Activated T-helper 2 cell treated with anti-CD3 and anti-CD28 coated beads, Interferon-gamma antibody, Interleukin-2, Interleukin-4, amounts not matched to agents 10 μg/mL and 5 μg/mL and 100 μg/mL, durations not matched to agents 14 hours and 24 hours and 36 hours (primary cell): ENCODE results near the gene MYRFL. TPM values are rescaled to one million over a fixed set of nuclear protein-coding genes. Genes with fewer than 3 reads are reported as not detected.
"Not testable (repeated sequence)": the region's sequence is repeated elsewhere in the genome, so short reads cannot be mapped to it uniquely, and the experiment has no call there.

Source experiments
- DNase-seq: peaks from one replicate; pipeline ENCODE4 v3.0.0; 2021; ENCODE audit warnings: low spot score
- H3K27ac Mint-ChIP-seq: one replicate; pipeline ENCODE4 v1.8.0; 2021; ENCODE audit warnings: mixed read lengths
- H3K27me3 Mint-ChIP-seq: one replicate; pipeline ENCODE4 v1.8.0; 2021; ENCODE audit warnings: low read depth, mixed read lengths
- H3K36me3 Mint-ChIP-seq: one replicate; pipeline ENCODE4 v1.8.0; 2021; ENCODE audit warnings: low read depth, mixed read lengths
- H3K4me1 Mint-ChIP-seq: one replicate; pipeline ENCODE4 v1.8.0; 2021; ENCODE audit warnings: low read depth, mixed read lengths
- H3K4me3 Mint-ChIP-seq: one replicate; pipeline ENCODE4 v1.8.0; 2021; ENCODE audit warnings: low read depth, mild to moderate bottlenecking, moderate library complexity, mixed read lengths
- H3K9me3 Mint-ChIP-seq: one replicate; pipeline ENCODE4 v1.8.0; 2021; ENCODE audit warnings: mixed read lengths
- intact Hi-C: fragments of 100-400 bp; cut with micrococcal nuclease; formaldehyde crosslinking; loops from one replicate; pipeline ENCODE4 v1.15.1; 2023
- total RNA-seq: library from RNA; stranded (reverse); gene quantifications from 2 replicates; pipeline ENCODE4 v1.2.3, GENCODE V29; 2022

The MYRFL gene
- total RNA-seq, 1 donor from 2014 or later: not detected

DNA sequence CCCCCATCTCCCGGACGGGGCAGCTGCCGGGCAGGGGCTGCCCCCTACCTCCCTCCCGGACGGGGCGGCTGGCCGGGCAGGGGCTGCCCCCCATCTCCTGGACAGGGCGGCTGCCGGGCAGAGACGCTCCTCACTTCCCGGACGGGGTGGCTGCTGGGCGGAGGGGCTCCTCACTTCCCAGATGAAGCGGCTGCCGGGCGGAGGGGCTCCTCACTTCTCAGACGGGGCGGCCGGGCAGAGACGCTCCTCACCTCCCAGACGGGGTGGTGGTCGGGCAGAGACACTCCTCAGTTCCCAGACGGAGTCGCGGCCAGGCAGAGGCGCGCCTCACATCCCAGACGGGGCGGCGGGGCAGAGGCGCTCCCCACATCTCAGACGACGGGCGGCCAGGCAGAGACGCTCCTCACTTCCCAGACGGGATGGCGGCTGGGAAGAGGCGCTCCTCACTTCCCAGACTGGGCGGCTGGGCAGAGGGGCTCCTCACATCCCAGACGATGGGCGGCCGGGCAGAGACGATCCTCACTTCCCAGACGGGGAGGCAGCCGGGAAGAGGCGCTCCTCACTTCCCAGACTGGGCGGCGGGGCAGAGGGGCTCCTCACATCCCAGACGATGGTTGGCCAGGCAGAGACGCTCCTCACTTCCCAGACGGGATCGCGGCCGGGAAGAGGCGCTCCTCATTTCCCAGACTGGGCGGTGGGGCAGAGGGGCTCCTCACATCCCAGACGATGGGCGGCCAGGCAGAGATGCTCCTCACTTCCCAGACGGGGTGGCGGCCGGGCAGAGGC, 28.3 kb downstream of the MYRFL start:
- H3K27ac Mint-ChIP-seq, H3K27me3 Mint-ChIP-seq, H3K9me3 Mint-ChIP-seq, intact Hi-C loops, H3K4me1 Mint-ChIP-seq, H3K4me3 Mint-ChIP-seq, H3K36me3 Mint-ChIP-seq, DNase-seq: not testable (repeated sequence)

DNA sequence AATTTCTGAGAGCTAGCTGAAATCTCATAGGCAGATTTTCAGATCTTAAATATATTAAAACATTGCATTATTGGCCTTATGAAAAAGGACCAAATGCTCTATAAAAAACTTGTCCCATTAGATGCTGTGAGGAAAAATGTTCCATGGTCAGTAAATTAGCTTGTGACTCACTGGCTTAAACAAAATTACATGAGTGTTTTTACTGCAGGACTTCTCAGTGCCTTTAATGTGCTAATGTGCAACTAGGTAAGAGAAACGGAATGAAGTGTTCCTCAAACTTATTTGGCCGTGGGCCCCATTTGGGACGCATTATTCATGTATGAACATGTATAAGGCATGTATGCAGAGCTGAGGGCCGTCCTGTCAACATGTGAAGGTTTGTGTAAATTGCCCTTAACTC, 41.7 kb downstream of the MYRFL start:
- Mint-ChIP-seq H3K4me3 (no peak overlapping the region), H3K27me3 (peaks cover 7% of the 10 kb centered on the region), H3K9me3 (no peaks in the 10 kb centered on the region), H3K4me1 (no peaks in the 10 kb centered on the region), H3K27ac (no peak overlapping the region), H3K36me3 (no peaks in the 10 kb centered on the region)
- DNase-seq: no peak
- intact Hi-C loops: no loop called here

DNA sequence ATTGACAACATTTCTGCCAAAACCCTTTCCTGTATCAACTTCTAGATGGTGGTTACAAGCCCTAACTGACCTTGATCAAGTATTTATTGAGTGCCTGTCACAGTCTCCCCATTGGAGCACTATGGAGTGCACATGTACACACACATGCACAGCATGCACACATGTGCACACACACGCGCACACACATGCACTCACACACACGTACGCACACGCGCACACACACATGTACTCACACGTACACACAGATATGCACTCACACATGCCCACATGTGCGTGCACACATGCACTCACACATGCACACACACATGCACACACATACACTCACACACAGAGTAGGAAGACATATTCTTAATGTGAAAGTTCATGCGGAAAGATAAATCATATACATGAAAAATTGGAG, 43.7 kb downstream of the MYRFL start:
- Mint-ChIP-seq H3K9me3 (no peaks in the 10 kb centered on the region), H3K36me3 (no peaks in the 10 kb centered on the region), H3K4me3 (no peak overlapping the region), H3K4me1 (no peaks in the 10 kb centered on the region), H3K27me3 (peaks cover 9% of the 10 kb centered on the region), H3K27ac (no peak overlapping the region)
- intact Hi-C loops: no loop called here
- no peak for DNase-seq

DNA sequence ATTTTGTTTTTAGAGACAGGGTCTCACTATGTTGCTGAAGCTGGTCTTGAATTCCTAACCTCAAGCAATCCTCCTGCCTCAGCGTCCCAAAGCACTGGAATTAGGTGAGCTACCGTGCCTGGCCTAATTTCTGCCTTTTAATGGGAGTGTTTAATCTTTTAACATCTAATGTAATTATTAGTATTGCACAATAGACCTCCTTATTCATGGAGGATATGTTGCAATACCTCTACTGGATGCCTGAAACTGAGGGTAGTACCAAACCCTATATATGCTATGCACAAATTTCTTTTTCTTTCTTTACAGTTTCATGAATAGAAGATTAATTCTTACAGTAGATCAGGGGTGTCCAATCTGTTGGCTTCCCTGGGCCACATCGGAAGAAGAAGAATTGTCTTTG, 47.8 kb downstream of the MYRFL start:
- Mint-ChIP-seq H3K27ac (no peak overlapping the region), H3K4me3 (no peak overlapping the region), H3K4me1 (no peaks in the 10 kb centered on the region), H3K9me3 (no peaks in the 10 kb centered on the region), H3K36me3 (no peaks in the 10 kb centered on the region), H3K27me3 (peaks cover 12% of the 10 kb centered on the region)
- intact Hi-C loops: no loop called here
- no peak for DNase-seq

DNA sequence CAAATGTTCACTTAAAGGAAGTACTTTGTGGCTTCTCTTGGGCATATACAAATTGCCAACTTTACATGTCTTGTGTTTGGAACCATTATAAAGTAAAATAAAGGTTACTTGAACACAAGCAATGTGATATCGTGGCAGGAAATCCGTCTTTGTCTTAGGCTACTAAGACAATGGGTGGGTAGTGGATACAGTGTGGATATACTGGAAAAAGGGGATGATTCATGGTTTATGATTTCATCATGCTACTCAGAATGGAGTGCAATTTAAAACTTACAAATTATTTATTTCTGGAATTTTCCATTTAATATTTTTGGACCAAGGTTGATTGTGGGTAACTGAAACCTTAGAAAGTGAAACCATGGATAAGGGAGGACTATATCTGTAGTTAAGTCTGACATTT, 48.4 kb downstream of the MYRFL start:
- H3K9me3 Mint-ChIP-seq: no peaks in the 10 kb centered on the region
- no peak overlapping the region for H3K27ac Mint-ChIP-seq
- no peak overlapping the region for H3K4me3 Mint-ChIP-seq
- no peak for DNase-seq
- no peaks in the 10 kb centered on the region for H3K36me3 Mint-ChIP-seq
- H3K4me1 Mint-ChIP-seq: no peaks in the 10 kb centered on the region
- intact Hi-C loops: no loop called here
- H3K27me3 Mint-ChIP-seq: peaks cover 13% of the 10 kb centered on the region

DNA sequence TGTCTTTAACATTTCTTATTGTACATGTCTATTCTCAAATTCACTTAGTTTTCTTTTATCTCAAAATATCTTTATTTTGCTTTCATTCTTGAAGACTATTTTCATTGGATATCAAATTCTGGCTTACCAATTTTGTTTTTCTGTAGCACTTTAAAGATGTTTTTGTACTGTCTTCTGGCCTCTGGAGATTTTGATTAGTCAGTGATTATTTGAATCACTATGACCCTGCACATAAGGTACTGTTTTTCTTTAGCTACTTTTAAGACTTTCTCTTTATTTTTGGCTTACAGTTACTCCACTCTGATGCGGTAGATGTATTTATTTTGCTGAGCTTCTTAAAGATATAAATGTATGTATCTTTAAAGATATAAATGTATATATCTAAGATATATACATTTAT, 49.6 kb downstream of the MYRFL start:
- no peaks in the 10 kb centered on the region for H3K9me3 Mint-ChIP-seq
- DNase-seq: no peak
- H3K36me3 Mint-ChIP-seq: no peaks in the 10 kb centered on the region
- intact Hi-C loops: loop anchor here (5.0 kb wide), 1 partner anchor 858 kb away; no protein-coding TSS in a partner anchor
- no peaks in the 10 kb centered on the region for H3K4me1 Mint-ChIP-seq
- no peak overlapping the region for H3K27ac Mint-ChIP-seq
- peaks cover 17% of the 10 kb centered on the region for H3K27me3 Mint-ChIP-seq
- H3K4me3 Mint-ChIP-seq: no peak overlapping the region

DNA sequence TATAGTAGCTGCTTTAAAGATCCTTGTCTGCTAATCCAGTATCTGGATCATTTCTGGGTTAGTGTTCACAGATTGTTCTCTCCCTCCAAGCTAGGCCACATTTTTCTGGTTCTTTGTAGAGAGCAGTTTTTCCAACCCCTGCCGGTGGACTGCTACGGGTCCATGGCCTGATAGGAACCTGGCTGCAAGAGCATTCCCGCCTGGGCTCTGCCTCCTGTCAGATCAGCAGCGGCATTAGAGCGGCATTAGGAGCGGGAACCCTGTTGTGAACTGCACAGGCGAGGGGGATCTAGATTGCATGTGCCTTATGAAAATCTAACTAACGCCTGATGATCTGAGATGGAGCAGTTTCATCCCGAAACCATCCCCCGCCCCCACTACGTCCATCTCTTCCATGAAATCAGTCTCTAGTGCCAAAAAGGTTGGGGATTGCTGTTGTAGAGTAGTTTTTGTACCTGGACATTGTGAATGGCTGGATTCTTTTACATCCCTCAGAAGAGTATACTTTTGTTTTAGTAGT, 50.4 kb downstream of the MYRFL start:
- Mint-ChIP-seq H3K36me3 (no peaks in the 10 kb centered on the region), H3K27me3 (peaks cover 16% of the 10 kb centered on the region), H3K27ac (no peak overlapping the region), H3K9me3 (no peaks in the 10 kb centered on the region), H3K4me3 (no peak overlapping the region), H3K4me1 (no peaks in the 10 kb centered on the region)
- intact Hi-C loops: loop anchor here (5.0 kb wide), 1 partner anchor 857 kb away; no protein-coding TSS in a partner anchor
- DNase-seq: no peak

DNA sequence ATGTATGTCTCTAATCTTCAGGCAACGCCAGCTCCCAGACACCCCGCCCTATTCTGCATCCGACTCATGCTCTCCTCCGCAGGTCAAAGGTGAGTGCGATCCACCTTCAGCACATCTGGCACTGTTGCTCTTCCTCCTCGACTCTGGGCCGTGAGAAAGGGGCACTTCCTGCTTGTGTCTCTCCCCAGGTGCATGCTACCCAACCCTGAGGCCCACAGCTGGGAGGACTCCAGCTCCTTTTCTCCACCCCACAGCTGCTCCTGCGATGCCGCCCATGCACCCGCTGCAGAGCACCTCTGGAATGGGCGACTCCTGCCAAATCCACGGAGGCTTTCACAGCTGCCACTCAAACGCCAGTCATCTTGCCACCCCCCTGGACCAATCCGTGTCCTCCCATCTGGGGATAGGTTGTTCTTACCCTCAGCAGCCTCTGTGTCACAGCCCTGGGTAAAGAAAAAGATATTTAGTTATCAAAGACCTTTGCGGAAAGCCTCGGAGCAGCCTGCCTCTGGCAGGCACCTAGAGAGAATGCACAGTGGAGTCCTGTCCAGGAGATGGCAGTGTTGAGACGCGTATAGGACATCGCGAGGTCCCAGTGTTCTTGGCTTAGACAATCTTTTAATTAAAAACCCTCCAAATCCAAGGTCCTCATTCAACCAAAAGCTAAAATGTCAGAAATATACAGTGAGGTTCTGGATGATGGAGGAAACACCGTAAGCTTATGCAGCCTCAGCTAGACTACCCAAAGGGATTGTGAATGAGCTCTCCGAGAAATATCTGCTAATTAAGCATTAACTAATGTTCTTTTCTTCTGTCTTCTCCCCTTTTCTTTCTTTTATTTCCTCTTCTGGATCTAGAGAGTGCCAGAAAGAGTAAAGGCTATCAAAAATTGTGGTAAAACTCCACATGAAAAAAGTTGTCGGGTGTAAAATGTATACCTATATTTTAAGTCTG, 54.3 kb downstream of the MYRFL start:
- Mint-ChIP-seq H3K36me3 (no peaks in the 10 kb centered on the region), H3K4me1 (no peaks in the 10 kb centered on the region), H3K27ac (no peak overlapping the region), H3K9me3 (no peaks in the 10 kb centered on the region), H3K4me3 (no peak overlapping the region), H3K27me3 (peaks cover 15% of the 10 kb centered on the region)
- DNase-seq: peak; percentile 43
- intact Hi-C loops: loop anchor here (1.0 to 5.0 kb wide), 2 partner anchors 697 to 853 kb away; no protein-coding TSS in a partner anchor

DNA sequence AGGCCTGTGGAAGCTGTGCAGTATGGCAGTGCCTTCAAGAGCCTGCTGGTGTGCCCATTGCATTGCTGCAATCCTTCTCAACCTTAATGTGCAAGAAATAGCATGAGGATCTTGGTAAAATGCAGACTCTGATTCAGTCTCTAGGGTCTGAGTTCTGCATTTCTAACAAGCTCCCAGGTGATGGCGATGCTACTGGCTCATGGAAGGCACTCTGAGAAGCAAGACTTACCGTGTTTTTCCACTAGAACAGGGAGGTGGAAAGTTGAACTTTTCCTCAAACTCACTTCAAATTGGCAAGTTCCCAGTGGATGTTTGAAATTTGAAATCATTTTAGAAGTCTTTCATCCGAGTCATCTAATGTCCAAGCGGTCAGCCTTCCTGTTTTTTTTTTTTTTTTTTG, 55.5 kb downstream of the MYRFL start:
- Mint-ChIP-seq H3K9me3 (no peaks in the 10 kb centered on the region), H3K36me3 (no peaks in the 10 kb centered on the region), H3K27me3 (peaks cover 12% of the 10 kb centered on the region), H3K4me1 (no peaks in the 10 kb centered on the region), H3K4me3 (no peak overlapping the region), H3K27ac (no peak overlapping the region)
- intact Hi-C loops: no loop called here
- DNase-seq: no peak

DNA sequence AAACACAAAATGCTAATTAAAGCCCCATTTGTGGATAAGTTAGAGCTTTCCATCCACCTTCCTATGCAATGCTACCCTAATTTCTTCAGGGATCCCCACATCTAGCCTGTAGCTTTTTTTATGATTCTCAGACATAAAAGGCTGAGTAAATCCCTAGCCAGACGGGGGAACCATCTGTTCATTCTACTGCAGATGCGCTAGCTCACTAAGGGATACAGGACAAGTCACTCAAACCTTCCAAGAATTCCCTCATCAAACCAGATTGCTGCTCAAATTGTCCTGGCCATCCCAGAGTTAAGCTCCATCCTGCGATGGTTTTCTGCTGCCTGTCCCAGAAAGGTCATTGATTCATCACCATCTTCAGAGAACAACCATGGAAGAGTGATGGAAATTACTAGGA, 56.7 kb downstream of the MYRFL start:
- Mint-ChIP-seq H3K9me3 (no peaks in the 10 kb centered on the region), H3K27ac (no peak overlapping the region), H3K4me3 (no peak overlapping the region), H3K27me3 (peaks cover 12% of the 10 kb centered on the region), H3K36me3 (no peaks in the 10 kb centered on the region), H3K4me1 (peaks cover 3% of the 10 kb centered on the region)
- intact Hi-C loops: no loop called here
- no peak for DNase-seq

DNA sequence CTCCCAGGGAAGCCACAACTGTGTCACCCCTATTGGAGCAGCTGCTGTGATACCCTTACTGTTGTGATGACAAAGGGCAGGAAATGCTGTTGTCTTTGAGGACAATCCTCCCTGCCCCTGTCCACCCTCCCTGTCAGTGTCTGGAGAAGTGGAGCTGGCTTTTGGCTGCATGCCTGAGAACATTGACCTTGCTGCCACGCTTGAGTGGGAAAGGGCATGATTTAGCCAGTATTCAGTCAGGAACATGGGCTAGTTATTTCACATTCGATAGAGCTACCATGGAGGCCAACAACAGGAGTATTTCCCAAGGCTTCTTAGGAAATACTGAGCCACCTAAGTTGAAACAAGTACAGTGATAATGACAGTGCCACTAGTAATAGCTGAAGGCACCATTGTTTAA, 59.4 kb downstream of the MYRFL start:
- H3K9me3 Mint-ChIP-seq: no peaks in the 10 kb centered on the region
- H3K27me3 Mint-ChIP-seq: peaks cover 17% of the 10 kb centered on the region
- no peak overlapping the region for H3K27ac Mint-ChIP-seq
- intact Hi-C loops: no loop called here
- H3K36me3 Mint-ChIP-seq: no peaks in the 10 kb centered on the region
- peaks cover 3% of the 10 kb centered on the region for H3K4me1 Mint-ChIP-seq
- no peak for DNase-seq
- H3K4me3 Mint-ChIP-seq: no peak overlapping the region

DNA sequence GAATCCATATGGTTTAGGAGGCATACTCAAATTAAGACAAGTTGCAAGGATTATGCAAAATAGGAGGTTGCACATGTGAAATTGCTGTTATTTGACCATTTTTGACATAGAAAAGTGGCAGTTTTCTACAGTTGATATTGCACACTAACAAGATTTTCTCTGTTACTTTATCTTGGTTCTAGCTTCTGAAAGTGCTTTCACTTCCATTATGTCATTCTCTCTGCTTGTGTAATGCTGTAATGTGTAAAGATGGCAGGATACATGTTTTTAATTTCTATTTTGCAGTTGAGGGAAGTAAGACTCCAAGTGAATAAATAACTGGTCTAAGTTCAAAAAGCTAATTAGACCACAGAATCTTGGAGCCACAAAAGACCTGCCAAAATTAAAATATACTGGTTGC, 60.6 kb downstream of the MYRFL start:
- Mint-ChIP-seq H3K4me1 (peaks cover 3% of the 10 kb centered on the region), H3K9me3 (no peaks in the 10 kb centered on the region), H3K4me3 (no peak overlapping the region), H3K27me3 (peaks cover 12% of the 10 kb centered on the region), H3K27ac (no peak overlapping the region), H3K36me3 (no peaks in the 10 kb centered on the region)
- intact Hi-C loops: no loop called here
- DNase-seq: no peak

DNA sequence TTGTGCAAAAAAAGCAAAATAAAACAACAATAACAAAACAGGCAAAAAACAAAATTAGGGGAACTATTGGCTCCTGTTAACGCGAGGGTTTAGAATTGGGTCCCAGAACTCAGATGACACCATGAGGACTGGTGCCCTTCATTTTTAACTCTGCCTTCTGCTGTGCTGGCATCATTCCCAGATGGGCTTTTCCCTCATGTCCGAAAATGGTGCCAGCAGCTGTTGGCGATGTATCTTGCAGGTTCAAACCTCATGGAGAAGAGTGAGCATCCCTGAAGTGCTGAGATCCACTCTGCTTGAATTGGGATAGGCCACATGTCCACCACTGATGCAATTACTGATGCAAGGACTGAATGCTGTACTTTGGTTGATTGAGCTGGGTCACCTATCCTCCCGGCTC, 61.1 kb downstream of the MYRFL start:
- Mint-ChIP-seq H3K27ac (no peak overlapping the region), H3K9me3 (no peaks in the 10 kb centered on the region), H3K36me3 (no peaks in the 10 kb centered on the region), H3K4me3 (no peak overlapping the region), H3K4me1 (peaks cover 3% of the 10 kb centered on the region), H3K27me3 (peaks cover 12% of the 10 kb centered on the region)
- intact Hi-C loops: no loop called here
- DNase-seq: no peak
